CD4-positive, alpha-beta T cell treated with Interleukin-21 for 1 hour (primary cell): ENCODE results near the gene CDC37L1.
A peak's percentile ranks its signal among the peaks of the same experiment; 100 is the strongest.

Experiments used
- DNase-seq: peaks from one replicate; pipeline ENCODE4 v3.0.0-alpha.2; 2020

CDC37L1 gene

DNA sequence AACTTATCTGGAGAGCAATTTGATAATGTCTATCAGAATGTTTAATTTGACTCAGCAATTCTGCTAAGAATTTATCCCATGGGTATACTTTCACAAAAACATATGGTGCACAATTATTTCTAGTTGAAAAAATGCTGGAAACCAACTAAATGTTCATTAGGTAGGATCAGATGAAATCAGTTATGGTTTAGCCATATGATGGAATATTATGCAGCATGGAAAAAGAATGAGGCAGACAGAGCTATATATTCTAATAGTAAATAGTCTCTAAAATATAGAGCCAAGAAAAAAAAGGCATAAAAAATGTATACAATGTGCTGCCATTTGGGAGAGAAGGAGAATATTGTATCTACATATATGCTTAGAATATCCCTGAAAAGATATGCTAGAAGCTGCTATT lies 9.5 kb upstream of the CDC37L1 start:
- DNase-seq, result no peak

DNA sequence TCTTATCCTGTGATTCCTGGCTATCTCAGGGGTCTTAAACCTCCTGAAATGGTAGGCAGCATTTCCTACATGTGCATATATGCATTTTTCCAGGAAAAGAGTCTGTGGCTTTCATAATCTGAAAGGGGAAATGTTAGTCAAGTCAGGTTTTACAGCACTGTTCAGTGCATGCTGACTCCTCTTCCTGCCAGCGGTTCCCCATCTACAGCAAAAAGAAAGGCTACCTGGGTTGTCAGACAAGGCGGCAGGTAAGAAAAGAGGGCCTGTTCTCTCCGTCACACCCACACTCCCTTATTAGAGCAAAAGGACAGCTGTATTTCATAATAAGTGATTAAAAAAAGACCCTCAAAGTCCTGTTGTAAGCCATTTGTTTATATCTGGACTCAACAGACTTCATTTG lies 8.8 kb upstream of the CDC37L1 start:
- no peak for DNase-seq

DNA sequence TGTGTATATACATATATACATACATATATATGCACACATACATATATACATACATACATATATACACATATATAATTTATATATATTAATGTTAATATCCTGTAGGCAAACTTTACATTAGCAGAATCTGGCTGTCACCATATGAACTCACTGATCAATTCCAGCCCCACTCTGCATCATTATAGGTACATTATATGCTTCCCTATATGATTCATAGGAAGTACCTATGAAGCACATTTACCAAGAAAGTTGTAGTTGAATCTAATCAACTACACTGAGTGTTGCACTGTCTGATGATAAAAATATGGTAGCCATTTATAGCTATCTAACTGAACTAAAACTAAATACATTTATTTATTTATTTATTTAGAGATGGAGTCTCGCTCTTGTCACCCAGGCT lies 7.6 kb upstream of the CDC37L1 start:
- no peak for DNase-seq

DNA sequence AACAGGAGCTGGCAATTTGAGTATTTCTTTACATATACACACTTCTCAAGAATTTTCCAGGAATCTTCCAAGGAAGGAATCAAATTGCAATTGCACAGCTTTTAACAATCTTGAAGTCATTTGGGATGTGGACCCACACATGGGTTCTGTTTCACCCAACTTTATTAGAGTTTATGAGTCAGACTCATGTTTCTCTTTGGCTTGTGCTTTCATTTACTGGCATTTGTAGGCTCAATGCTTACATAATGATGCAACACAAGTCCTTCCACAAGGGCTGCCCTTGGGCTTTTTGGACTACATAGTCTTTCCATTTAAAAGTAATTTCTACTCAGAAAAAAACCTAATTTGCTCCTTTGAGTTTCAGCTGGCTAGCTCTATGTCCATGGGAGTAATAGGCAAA lies 4.6 kb upstream of the CDC37L1 start:
- DNase-seq, result no peak

DNA sequence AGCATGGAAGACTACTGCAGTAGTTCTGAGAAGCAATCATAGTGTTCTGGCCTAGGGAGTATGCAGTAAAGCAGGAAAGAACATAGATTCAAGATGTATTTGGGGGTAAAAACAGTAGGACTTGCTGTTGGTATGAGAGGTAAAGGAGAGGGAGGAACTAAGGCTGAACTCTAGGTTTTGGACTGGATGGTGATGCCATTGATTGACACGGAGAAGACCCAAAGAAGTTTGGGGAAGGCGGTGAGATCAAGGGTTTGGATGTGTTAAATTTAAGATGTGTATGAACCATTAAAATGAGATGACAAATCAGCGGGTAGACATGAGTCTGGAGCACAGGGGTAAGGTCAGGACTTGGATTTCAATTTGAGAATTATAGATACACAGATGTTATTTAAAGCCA lies 2.0 kb upstream of the CDC37L1 start:
- DNase-seq, result no peak

DNA sequence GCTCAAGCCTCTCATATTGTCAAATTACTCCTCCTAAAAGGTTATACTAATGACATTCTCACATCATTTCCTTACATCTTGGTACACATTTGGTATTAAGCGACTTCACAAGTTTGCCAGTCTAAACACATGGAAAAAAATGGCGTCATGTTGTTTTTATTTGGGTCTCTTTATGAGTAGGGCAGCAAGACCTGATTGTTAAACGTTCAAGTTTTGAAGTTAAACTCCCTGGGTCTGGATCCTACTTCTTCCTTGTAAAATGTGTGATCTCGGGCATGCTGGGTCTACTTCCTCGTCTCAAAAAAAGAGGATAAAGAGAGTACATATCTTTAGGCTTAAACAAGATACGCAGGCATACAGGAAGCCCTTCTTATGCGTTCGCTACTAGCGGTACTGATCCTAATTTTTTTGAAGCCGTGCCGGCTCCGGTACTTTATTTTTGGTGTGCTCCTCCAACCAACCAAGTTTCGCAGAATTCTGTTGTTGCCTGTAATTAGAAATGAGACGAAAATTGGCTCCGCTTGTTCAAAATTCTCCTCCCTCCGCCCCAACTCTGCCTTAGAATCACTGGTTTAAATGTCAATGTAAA lies 596 bp upstream of the CDC37L1 start:
- DNase-seq, result peak; percentile 53

DNA sequence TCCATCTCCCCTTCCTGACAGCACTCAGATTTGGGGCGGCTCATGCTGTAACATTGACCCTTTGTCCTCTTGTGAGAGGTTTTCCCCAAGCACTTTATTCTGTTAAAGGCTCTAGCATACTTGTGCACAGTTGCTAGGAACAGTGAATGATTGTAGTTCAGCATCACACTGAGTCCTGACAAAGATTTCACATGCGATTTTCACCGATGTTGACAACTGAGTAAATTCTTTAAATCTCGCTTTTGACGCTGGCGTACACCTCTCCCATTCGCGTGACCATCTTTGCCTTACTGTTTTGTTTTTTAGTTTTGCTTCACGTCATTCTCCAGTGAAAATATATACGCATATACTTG lies 780 bp downstream of the CDC37L1 start:
- no peak for DNase-seq

DNA sequence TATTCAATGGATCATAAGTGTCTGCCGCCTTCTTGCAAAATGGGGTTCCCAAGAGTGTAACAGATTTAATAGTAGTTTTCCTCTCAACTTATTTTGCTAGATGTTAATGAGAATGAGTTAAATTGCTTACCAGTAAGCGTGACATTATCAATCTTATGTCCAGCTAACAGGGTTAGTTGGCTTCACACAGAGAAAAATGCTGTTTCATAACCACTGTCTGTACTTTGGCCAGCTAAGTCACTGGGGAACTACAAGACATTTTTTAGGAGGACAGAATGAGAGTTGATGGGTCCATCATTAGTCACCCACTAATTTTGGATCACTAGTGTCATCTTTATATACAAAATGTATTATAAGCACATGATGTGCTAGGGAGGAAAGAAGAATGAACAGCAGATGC lies 1.4 kb downstream of the CDC37L1 start:
- no peak for DNase-seq

DNA sequence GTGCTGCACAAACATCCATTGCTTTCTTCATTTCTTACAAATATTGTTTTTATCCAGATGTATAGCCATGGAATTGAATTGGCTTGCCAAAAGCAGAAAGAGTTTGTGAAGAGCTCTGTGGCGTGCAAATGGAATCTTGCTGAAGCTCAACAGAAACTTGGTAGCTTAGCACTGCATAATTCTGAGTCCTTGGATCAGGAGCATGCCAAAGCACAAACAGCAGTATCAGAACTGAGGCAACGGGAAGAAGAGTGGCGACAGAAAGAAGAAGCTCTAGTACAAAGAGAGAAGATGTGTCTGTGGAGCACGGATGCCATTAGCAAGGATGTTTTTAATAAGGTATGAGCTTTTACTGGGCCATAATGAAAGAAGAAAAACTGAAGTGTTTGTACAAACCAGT lies 5.5 kb downstream of the CDC37L1 start:
- no peak for DNase-seq

DNA sequence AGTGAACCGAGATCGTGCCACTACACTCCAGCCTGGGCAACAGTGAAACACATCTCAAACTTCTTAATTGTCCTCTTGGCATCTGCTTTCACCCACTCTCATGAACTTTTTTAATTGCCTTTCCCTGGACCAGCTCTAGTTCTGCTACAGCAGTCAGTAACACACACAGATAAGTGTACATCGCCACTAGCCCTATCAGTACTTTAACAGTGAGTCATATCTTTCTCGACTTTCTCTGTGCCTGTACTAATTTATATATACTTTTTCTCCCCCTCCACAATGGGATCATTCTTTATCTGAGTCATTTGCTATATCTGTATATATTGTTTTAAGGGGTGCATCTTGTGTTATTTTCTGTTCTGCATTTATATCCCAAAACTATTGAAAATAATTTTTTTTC lies 6.7 kb downstream of the CDC37L1 start:
- DNase-seq, result no peak

DNA sequence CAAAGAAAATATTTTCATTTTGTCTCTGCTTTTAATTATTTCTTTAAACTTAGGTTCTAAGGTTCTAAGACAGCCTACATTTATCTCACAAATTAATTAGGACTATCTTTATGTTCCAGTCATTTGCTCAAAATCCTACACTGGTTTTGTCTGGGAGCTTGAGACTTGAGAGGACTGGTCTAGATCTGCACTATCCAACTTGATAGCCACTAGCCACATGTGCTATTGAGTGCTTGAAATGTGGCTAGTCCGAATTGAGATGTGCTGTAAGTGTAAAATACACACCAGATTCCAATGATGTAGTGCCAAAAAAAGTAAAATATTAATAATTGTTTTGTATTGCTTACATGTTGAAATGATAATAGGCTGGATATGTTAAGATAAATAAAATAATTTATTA lies 7.2 kb downstream of the CDC37L1 start:
- no peak for DNase-seq

DNA sequence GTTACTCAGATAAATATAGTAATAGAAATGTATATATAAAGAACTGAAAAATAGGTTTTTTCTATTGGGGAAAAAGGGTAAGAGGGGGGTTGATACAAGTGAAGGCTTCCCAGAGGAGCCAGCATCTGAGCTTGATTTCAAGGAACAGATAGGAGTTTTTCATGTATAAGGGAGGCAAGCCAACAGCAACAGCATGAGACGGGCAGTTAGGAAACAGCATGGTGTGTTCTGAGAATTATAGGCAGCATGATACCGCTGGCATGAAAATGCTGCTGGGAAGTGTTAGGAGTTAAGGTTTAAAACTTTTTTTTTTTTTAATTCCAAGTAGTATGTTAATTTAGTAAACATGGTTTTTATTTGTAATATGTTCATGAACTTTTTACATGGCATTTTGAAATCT lies 9.7 kb downstream of the CDC37L1 start:
- DNase-seq, result no peak

DNA sequence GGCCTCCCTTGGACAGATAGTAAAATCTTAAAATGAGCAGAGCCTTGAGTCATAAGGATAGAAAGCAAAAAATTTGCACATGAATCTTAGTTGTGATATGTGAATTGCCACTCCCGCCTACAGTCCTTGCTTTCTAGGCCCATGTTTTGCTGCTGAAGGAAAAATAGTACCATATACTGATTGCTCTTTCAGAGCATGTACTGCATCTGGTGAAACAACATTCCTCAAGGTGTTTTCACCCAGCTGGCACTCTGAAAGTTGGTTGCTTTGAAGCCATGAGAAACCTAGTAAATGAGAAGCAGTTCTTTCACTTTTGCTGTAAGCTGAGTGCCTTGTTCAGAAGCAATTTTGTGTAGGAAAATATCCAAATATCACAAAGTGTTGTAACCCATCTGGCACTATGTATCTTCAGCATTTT lies 10.3 kb downstream of the CDC37L1 start:
- no peak for DNase-seq

DNA sequence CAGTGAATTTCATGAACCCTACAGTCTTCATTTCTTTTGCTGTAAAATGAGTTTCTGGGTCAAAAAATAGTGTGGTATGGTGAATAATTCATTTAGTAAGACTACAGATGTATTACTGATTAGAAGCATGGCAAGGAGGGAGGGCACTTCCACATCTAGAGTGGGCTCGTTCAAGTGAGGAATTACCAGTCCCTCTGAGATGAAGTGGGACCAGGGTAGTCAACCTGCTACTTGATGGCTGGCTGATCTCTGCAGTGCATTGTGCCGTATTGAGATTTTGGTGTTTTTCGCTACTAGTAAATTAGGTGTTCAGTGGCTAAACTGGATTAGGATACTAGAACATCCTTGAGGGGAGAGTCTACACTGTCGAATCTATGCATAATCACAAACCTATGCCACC lies 10.8 kb downstream of the CDC37L1 start:
- DNase-seq, result no peak

DNA sequence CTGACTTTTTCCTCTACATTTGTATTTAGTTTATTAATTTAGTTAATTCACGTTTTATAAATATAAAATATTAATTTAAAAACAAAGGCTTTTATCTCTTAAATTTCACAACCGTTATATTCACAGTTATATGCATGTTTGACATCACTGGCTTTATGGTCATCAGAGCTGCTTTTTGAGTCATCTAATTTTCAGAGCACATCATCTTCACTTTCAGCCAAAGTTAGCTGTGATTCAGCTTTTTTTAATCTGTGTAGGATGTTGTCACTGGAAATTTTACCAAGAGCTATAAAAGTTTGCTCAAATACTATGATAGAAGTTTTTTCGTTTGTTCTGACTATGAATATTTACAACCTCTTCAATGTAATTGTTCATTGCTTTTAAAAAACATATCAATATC lies 12.4 kb downstream of the CDC37L1 start:
- DNase-seq, result no peak

DNA sequence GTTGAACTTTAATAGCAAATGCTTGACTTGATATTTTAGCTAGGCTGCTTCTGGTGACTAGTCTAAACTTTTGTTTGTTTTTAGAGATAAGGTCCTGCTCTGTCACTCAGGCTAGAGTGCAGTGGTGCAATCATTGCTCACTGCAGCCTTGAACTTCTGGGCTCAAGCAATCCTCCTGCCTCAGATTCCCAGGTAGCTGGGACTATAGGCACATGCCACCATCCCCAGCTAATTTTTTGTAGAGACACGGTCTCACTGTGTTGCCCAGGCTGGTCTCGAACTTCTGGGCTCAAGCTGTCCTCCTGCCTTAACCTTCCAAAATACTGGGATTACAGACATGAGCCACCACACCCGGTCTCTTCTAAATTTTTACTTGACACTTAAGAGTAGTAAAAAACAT lies 20.7 kb downstream of the CDC37L1 start:
- no peak for DNase-seq

DNA sequence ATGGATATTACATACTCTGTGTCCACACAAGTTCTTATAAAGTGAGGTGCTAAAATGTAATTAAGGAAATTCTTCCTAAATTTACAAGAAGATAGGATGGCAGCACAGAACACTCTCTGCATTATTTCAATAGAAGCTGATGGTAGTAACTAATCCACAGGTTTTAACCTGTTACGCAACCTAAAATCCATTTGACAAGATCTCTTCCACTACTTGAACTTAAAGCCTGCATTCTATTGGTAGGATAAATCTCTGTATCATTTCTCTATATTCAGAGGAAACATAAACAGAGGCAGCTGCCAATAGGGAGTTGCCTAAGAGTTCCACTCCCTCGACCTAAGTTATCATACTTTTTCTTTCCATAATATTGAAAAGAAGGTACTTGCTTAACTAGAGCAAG lies 21.6 kb downstream of the CDC37L1 start:
- DNase-seq, result no peak

DNA sequence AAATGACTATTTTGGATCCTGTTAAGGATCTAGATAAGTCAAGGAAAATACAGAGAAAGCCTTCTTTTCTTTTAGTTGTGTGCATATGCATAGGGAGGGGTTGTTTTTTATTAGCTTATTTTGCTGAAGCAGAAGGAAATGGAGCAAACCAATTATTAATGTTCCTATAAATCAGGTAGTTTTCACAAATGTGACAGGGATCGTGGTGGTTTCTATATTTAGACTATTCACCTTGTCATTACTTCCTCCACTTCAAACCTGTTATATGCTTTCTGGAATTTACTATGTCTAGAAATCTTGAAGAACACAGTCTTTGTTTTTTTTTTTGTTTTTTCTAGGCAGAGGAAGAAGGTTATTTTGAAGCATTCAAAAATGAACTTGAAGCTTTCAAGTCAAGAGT lies 22.2 kb downstream of the CDC37L1 start:
- no peak for DNase-seq

DNA sequence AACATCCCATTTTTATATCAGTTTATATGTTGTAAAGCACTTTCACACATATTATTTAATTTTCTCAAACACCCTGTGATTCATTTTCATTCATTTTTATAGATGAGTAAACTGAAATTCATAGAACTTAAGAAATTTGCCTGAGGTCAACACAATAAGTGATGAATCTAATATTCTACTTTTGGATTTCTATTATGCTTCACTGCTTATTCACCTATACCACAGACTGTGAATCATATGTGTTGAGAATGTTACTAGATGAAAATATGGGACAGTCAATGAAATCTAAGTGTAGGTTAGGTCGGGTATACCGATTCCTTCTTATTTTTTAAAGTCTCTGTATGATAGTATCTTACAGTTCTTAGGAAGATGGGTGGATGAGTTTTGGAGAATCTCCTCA lies 24.8 kb downstream of the CDC37L1 start:
- DNase-seq, result no peak

DNA sequence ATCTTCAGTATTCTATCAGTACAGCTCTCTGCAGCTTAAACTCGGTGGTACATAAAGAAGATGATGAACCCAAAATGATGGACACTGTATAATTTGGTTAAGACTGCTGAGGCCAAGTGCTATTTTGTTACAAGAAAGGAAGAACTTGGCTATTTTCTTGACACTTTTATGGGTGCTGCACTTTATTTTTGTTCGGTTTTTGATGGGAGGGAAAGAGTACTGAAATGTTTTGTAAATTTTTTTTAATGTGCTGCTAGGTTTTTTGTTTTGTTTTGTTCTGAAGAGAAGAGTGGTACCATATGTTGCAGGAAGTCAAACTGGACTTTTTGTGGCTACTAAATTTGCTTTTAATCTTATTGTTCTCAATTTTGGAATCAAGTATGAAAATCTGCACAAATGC lies 26.7 kb downstream of the CDC37L1 start:
- no peak for DNase-seq

DNA sequence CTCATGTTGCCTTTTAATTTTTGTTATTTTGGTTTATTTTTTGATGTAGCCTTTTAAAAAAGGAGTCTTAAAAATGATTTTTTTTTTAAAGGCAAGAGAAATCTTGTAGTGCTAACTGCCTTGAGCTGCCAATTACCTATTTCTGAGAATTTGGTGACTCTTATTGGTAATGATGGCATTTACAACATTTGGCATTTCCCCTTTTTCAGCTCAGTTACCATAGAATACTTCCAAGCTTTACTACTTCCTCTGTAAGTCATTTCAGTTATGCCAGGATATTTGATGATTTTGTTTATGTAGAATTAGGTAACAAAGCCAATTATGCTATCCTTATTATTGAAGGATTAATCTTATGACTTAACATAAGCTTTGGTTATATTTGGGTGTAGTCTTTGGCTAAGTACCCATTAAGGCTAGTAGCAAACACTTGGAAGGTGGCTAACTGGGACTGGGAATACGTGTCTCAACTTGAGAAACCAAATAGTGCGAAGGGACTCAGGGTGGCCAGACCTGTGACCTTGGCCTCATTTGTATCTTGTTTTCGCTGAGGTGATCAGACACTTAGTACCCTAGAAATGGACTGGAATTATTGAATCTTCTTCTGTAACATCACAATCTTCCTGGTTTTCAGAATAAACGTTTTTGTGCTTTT lies 27.7 kb downstream of the CDC37L1 start:
- DNase-seq, result no peak

DNA sequence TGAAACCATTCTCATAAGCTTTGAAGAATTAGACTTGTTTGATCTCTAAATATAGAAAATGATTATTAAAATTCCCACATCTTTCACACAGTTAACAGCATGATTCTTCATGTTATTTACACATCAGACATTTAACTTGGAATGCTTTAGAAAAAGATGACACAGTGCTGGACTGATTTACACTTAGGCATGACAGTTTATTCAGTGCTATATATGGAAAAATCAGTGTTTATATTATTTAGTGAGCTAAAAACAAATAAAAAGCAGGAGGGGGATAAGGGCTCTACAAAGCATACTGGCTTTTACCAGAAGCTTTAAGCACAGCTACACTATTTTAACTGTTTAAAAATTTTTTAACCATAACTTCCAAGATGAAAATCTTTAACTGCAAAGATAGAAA lies 30.0 kb downstream of the CDC37L1 start:
- no peak for DNase-seq

DNA sequence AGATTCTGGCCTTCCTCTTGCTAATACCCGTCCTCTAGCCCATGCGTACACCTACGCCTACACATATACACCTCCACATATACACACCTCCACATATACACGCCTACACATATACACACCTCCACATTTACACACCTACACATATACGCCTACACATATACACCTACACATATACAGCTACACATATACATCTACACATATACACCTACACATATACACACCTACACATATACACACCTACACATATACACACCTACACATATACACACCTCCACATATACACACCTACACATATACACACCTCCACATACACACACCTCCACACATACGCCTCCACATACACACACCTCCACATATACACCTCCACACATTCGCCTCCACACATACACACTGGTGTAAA lies 34.5 kb downstream of the CDC37L1 start:
- no peak for DNase-seq

DNA sequence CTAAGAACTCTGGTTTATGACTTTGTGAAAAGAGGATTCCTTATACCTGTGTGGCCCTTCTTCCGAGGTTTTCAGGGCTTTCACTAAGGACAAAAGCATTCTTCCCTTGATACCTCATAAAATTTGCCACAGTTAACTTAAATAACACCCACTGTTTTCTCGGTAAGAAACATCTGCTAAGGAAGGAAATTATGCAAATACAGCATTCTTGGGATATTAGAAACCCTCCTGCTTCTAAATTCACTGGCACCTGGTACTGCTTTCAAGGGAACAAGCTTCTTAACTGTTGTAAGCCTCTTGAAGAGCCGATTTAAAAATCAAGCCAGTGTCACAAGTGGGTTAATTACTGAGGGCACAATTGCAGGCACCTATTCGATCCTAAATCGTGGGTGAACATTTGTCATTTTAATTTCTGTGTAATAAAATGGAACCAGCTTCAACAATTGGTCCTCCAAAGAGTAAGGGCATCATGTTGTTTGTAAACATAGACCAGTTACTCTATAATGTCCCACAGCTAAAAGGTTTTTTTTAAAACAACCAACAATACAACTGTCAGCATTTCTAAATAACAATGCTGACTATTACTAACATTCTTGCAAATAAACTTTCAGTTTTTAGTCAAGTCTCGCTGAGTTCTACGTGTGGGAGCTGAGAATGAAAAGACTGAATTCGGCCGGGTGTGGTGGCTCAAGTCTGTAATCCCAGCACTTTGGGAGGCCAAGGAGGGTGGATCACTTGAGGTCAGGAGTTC lies 35.1 kb downstream of the CDC37L1 start:
- no peak for DNase-seq

DNA sequence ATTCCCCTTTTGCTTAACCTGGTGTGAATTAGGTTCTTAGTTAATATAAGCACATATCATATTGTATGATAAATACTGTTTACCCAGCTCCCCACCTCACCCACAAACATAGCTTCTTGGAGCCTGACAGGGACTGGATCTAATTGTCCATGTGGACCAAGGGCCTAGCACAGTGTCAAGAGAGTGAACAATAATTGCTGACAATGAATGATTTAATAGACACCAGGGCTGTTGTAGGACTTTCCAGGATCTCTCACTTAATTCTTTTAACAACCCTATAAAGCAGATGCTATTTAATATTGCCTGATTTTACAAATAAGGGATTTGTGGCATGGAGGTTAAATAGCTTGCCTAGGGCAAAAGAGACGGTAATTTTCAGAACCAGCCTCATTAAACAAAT lies 36.8 kb downstream of the CDC37L1 start:
- no peak for DNase-seq
